ENCODE measurements around the gene FBXW8. TPM values are rescaled to one million over a fixed set of nuclear protein-coding genes. Genes with fewer than 3 reads are reported as not detected.

The FBXW8 gene
- total and polyA plus RNA-seq, 2 donors (not counting 1 experiment from before 2014, with no cell fraction given), result 12.1 to 23.5 TPM

DNA sequence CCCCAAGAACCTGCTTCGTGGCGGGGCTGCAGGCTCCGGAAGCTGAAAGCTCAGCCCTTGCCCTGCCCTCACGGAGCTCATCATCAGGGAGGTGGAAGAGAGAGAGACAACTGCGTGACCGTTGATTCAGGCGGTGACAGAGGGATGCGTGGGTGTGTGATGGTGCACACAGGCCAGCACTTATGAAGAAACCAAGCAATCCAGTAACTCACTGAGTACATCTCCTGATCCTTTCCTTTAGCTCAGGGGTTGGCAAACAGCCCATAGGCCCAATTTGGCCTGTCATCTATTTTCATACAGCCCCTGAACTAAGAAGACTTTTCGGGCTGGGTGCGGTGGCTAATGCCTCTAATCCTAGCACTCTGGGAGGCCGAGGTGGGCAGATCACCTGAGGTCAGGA lies 138.5 kb downstream of the FBXW8 start:
- H3K36me3 ChIP-seq (replicated peaks in 1 of 2; ENCODE audit: control extremely low read depth in 1 of 2, control insufficient read depth in 1 of 2, extremely low read depth in 1 of 2, insufficient read depth in 2 of 2, low read length in 1 of 2), result peaks cover 0 to 3% of the 10 kb centered on the region in 2 experiments
- Mint-ChIP-seq H3K4me1 (peaks cover 20% of the 10 kb centered on the region), H3K4me3 (no peak overlapping the region), H3K27me3 (no peaks in the 10 kb centered on the region), H3K9me3 (ENCODE audit: insufficient read depth) (no peaks in the 10 kb centered on the region), H3K27ac (no peak overlapping the region)
- no peak overlapping the region for H3K9ac ChIP-seq (ENCODE audit: low read length)
- H4K20me1 ChIP-seq (ENCODE audit: control insufficient read depth, insufficient read depth, low read length, poor library complexity, severe bottlenecking), result no peaks in the 10 kb centered on the region
- no peak overlapping the region for H2AFZ ChIP-seq (ENCODE audit: insufficient read depth, low read depth, low read length, poor library complexity, severe bottlenecking)
- ChIA-PET CTCF (no interaction called here), POLR2A (no interaction called here)
- intact Hi-C loops (cut with micrococcal nuclease), result no loop called here
- DNase-seq, result no peak
- no peaks in the 10 kb centered on the region for H3K79me2 ChIP-seq (ENCODE audit: control insufficient read depth, insufficient read depth, low read length)
- WGBS (ENCODE audit: insufficient coverage), result 98% methylated on average over 9 of the region's 11 CpGs
- H3K9me3 ChIP-seq (ENCODE audit: control extremely low read depth in 1 of 3, control insufficient read depth in 2 of 3, insufficient read depth in 1 of 3, low read length in 2 of 3), result peaks cover 0 to 9% (median 0%) of the 10 kb centered on the region in 3 donors
- H3K4me2 ChIP-seq (replicated peaks; ENCODE audit: low read depth, low read length, poor library complexity, severe bottlenecking), result no peak overlapping the region
- no peaks in the 10 kb centered on the region for H3K27me3 ChIP-seq (replicated peaks in 1 of 4; ENCODE audit: control extremely low read depth in 1 of 4, control insufficient read depth in 3 of 4, insufficient read depth in 4 of 4, low read length in 3 of 4)
- ATAC-seq (ENCODE audit: low read depth), result no peak
- no peak overlapping the region for H3K27ac ChIP-seq (ENCODE audit: low read length in 2 of 2)
- TF ChIP-seq, protein P1, sequence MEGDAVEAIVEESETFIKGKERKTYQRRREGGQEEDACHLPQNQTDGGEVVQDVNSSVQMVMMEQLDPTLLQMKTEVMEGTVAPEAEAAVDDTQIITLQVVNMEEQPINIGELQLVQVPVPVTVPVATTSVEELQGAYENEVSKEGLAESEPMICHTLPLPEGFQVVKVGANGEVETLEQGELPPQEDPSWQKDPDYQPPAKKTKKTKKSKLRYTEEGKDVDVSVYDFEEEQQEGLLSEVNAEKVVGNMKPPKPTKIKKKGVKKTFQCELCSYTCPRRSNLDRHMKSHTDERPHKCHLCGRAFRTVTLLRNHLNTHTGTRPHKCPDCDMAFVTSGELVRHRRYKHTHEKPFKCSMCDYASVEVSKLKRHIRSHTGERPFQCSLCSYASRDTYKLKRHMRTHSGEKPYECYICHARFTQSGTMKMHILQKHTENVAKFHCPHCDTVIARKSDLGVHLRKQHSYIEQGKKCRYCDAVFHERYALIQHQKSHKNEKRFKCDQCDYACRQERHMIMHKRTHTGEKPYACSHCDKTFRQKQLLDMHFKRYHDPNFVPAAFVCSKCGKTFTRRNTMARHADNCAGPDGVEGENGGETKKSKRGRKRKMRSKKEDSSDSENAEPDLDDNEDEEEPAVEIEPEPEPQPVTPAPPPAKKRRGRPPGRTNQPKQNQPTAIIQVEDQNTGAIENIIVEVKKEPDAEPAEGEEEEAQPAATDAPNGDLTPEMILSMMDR (IDR thresholded peaks at IDR 0.05), result no peak
- TF ChIP-seq EZH2 (IDR thresholded peaks at IDR 0.05; ENCODE audit: borderline replicate concordance, insufficient read depth, low read depth, low read length, poor library complexity, severe bottlenecking), result no peak
- peaks cover 6 to 27% of the 10 kb centered on the region in 2 donors for H3K4me1 ChIP-seq (ENCODE audit: control insufficient read depth in 2 of 2, insufficient read depth in 2 of 2, low read length in 2 of 2)
- H3K4me3 ChIP-seq (ENCODE audit: control extremely low read depth in 1 of 5, extremely low read depth in 1 of 5, insufficient read depth in 1 of 5, low read depth in 2 of 5, low read length in 4 of 5), result no peak overlapping the region

GRCh38 chr12:117050060-117050459 lies 139.3 kb downstream of the FBXW8 start:
- ChIA-PET CTCF (interaction anchor here (0.6 to 0.7 kb wide), 2 partner anchors 19 to 23 kb away, joined by 3 read pairs; no protein-coding TSS in a partner anchor), POLR2A (no interaction called here)
- Histone ChIP-seq H3K4me1 (ENCODE audit: control insufficient read depth in 2 of 2, insufficient read depth in 2 of 2, low read length in 2 of 2) (peaks cover 5 to 26% of the 10 kb centered on the region in 2 donors), H3K9me3 (ENCODE audit: control extremely low read depth in 1 of 3, control insufficient read depth in 2 of 3, insufficient read depth in 1 of 3, low read length in 2 of 3) (peaks cover 0 to 13% (median 0%) of the 10 kb centered on the region in 3 donors), H3K27ac (ENCODE audit: low read length in 2 of 2) (no peak overlapping the region), H3K79me2 (ENCODE audit: control insufficient read depth, insufficient read depth, low read length) (no peaks in the 10 kb centered on the region), H3K27me3 (replicated peaks in 1 of 4; ENCODE audit: control extremely low read depth in 1 of 4, control insufficient read depth in 3 of 4, insufficient read depth in 4 of 4, low read length in 3 of 4) (no peaks in the 10 kb centered on the region), H3K36me3 (replicated peaks in 1 of 2; ENCODE audit: control extremely low read depth in 1 of 2, control insufficient read depth in 1 of 2, extremely low read depth in 1 of 2, insufficient read depth in 2 of 2, low read length in 1 of 2) (peaks cover 0 to 3% of the 10 kb centered on the region in 2 experiments), H3K4me3 (ENCODE audit: control extremely low read depth in 1 of 5, extremely low read depth in 1 of 5, insufficient read depth in 1 of 5, low read depth in 2 of 5, low read length in 4 of 5) (no peak overlapping the region), H3K9ac (ENCODE audit: low read length) (no peak overlapping the region), H3K4me2 (replicated peaks; ENCODE audit: low read depth, low read length, poor library complexity, severe bottlenecking) (no peak overlapping the region), H4K20me1 (ENCODE audit: control insufficient read depth, insufficient read depth, low read length, poor library complexity, severe bottlenecking) (no peaks in the 10 kb centered on the region), H2AFZ (ENCODE audit: insufficient read depth, low read depth, low read length, poor library complexity, severe bottlenecking) (no peak overlapping the region)
- DNase-seq (no peak), ATAC-seq (ENCODE audit: low read depth) (no peak)
- no peaks in the 10 kb centered on the region for H3K9me3 Mint-ChIP-seq (ENCODE audit: insufficient read depth)
- no CpG with 5 or more reads among the region's 5 CpGs for WGBS (ENCODE audit: insufficient coverage)
- H3K27ac Mint-ChIP-seq, result no peak overlapping the region
- H3K27me3 Mint-ChIP-seq, result no peaks in the 10 kb centered on the region
- no peak for TF ChIP-seq EZH2 (IDR thresholded peaks at IDR 0.05; ENCODE audit: borderline replicate concordance, insufficient read depth, low read depth, low read length, poor library complexity, severe bottlenecking)
- TF ChIP-seq, protein P1 (IDR thresholded peaks at IDR 0.05), result no peak
- no peak overlapping the region for H3K4me3 Mint-ChIP-seq
- H3K4me1 Mint-ChIP-seq, result peaks cover 24% of the 10 kb centered on the region
- intact Hi-C loops (cut with micrococcal nuclease), result no loop called here
